GM08714 (cell line): ENCODE measurements around the gene SELP.

Experiments used
- H3K4me3 ChIP-seq: fragments of 200-500 bp; sonication (Bioruptor generic); 2 replicates; pipeline ENCODE4 v1.5.1; 2014; ENCODE audit warnings: mild to moderate bottlenecking, low read length, inconsistent platforms
- ZNF274 ChIP-seq: IDR thresholded peaks from 2 replicates; pipeline ENCODE4 v1.6.1; 2012; ENCODE audit warnings: mild to moderate bottlenecking, low read depth, low read length

SELP gene

GRCh38 chr1:169644297-169644696 is 14.4 kb upstream of the SELP start:
- no peak for TF ChIP-seq ZNF274
- H3K4me3 ChIP-seq, result no peak overlapping the region

- no peak for TF ChIP-seq ZNF274
- H3K4me3 ChIP-seq, result no peak overlapping the region
Measured at GRCh38 chr1:169634877-169635276, 5.0 kb upstream of the SELP start.

GRCh38 chr1:169634145-169634544 is 4.2 kb upstream of the SELP start:
- TF ChIP-seq ZNF274, result no peak
- no peak overlapping the region for H3K4me3 ChIP-seq

GRCh38 chr1:169631249-169631648 is 1.3 kb upstream of the SELP start:
- H3K4me3 ChIP-seq, result no peak overlapping the region
- TF ChIP-seq ZNF274, result no peak

GRCh38 chr1:169624912-169625311 is 5.0 kb downstream of the SELP start:
- H3K4me3 ChIP-seq, result no peak overlapping the region
- TF ChIP-seq ZNF274, result no peak

- no peak for TF ChIP-seq ZNF274
- no peak overlapping the region for H3K4me3 ChIP-seq
Measured at GRCh38 chr1:169624122-169624521, 5.8 kb downstream of the SELP start.

GRCh38 chr1:169623132-169623926 is 6.6 kb downstream of the SELP start:
- H3K4me3 ChIP-seq, result no peak overlapping the region
- no peak for TF ChIP-seq ZNF274

- TF ChIP-seq ZNF274, result no peak
- no peak overlapping the region for H3K4me3 ChIP-seq
Measured at GRCh38 chr1:169620565-169620964, 9.4 kb downstream of the SELP start.

GRCh38 chr1:169618367-169618766 is 11.6 kb downstream of the SELP start:
- H3K4me3 ChIP-seq, result no peak overlapping the region
- TF ChIP-seq ZNF274, result no peak

GRCh38 chr1:169615803-169616202 is 14.1 kb downstream of the SELP start:
- no peak overlapping the region for H3K4me3 ChIP-seq
- TF ChIP-seq ZNF274, result no peak

GRCh38 chr1:169610858-169611257 is 19.1 kb downstream of the SELP start:
- TF ChIP-seq ZNF274, result no peak
- no peak overlapping the region for H3K4me3 ChIP-seq

- TF ChIP-seq ZNF274, result no peak
- no peak overlapping the region for H3K4me3 ChIP-seq
Measured at GRCh38 chr1:169610108-169610507, 19.8 kb downstream of the SELP start.

- H3K4me3 ChIP-seq, result no peak overlapping the region
- no peak for TF ChIP-seq ZNF274
Measured at GRCh38 chr1:169608226-169608625, 21.7 kb downstream of the SELP start.

GRCh38 chr1:169604781-169605560 is 25.0 kb downstream of the SELP start:
- H3K4me3 ChIP-seq, result no peak overlapping the region
- TF ChIP-seq ZNF274, result no peak
